H9 (cell line): Measurements from ENCODE around the gene TMC2. TPM values are rescaled to one million over a fixed set of nuclear protein-coding genes. Genes with fewer than 3 reads are reported as not detected.

Experiments
- DNase-seq: peaks from one replicate; pipeline ENCODE4 v3.0.0-alpha.2; 2017
- H2AFZ ChIP-seq: one replicate; pipeline ENCODE4 v1.6.1; 2013; ENCODE audit warnings: mild to moderate bottlenecking, low read length, control low read depth, moderate library complexity
- H2AK5ac ChIP-seq: 2 replicates; pipeline ENCODE4 v1.6.1; 2013; ENCODE audit warnings: low read length, control low read depth, mixed read lengths; ENCODE audit not compliant: insufficient read length
- H2BK120ac ChIP-seq: one replicate; pipeline ENCODE4 v1.6.1; 2013; ENCODE audit warnings: low read depth, mild to moderate bottlenecking, low read length, control low read depth, inconsistent platforms; ENCODE audit not compliant: poor library complexity, severe bottlenecking
- H2BK12ac ChIP-seq: 2 replicates; pipeline ENCODE4 v1.6.1; 2013; ENCODE audit warnings: low read length, control low read depth, mixed read lengths, low read depth; ENCODE audit not compliant: insufficient read length
- H2BK15ac ChIP-seq: 2 replicates; pipeline ENCODE4 v1.6.1; 2013; ENCODE audit warnings: low read depth, low read length, control low read depth
- H2BK20ac ChIP-seq: one replicate; pipeline ENCODE4 v1.6.1; 2013; ENCODE audit warnings: low read depth, mild to moderate bottlenecking, low read length, control low read depth, inconsistent platforms; ENCODE audit not compliant: poor library complexity, severe bottlenecking
- H2BK5ac ChIP-seq: 2 replicates; pipeline ENCODE4 v1.6.1; 2013; ENCODE audit warnings: low read length, control low read depth, mixed read lengths; ENCODE audit not compliant: insufficient read length
- H3K14ac ChIP-seq: 2 replicates; pipeline ENCODE4 v1.6.1; 2013; ENCODE audit warnings: low read length, control low read depth; ENCODE audit not compliant: insufficient read depth
- H3K18ac ChIP-seq: 2 replicates; pipeline ENCODE4 v1.6.1; 2013; ENCODE audit warnings: low read depth, mild to moderate bottlenecking, mixed read lengths, low read length, control low read depth; ENCODE audit not compliant: insufficient read length
- H3K23ac ChIP-seq: 2 replicates; pipeline ENCODE4 v1.6.1; 2013; ENCODE audit warnings: low read length, control low read depth, mixed read lengths, low read depth; ENCODE audit not compliant: insufficient read length
- H3K23me2 ChIP-seq: 2 replicates; pipeline ENCODE4 v1.6.1; 2013; ENCODE audit warnings: low read depth, mild to moderate bottlenecking, mixed read lengths, low read length, control low read depth; ENCODE audit not compliant: insufficient read length, poor library complexity, severe bottlenecking
- H3K27ac ChIP-seq: 2 replicates; pipeline ENCODE4 v1.5.1; 2013; ENCODE audit warnings: low read length, control low read depth, mixed read lengths, low read depth; ENCODE audit not compliant: insufficient read length
- H3K27me3 ChIP-seq: 2 replicates; pipeline ENCODE4 v1.6.1; 2013; ENCODE audit warnings: low read length, control low read depth, inconsistent platforms; ENCODE audit not compliant: insufficient read depth
- H3K4ac ChIP-seq: 2 replicates; pipeline ENCODE4 v1.6.1; 2013; ENCODE audit warnings: low read depth, mild to moderate bottlenecking, control low read depth, inconsistent platforms, low read length, moderate library complexity
- H3K4me1 ChIP-seq: 2 replicates; pipeline ENCODE4 v1.6.1; 2013; ENCODE audit warnings: low read length, control low read depth, inconsistent platforms; ENCODE audit not compliant: insufficient read depth
- H3K4me2 ChIP-seq: 2 replicates; pipeline ENCODE4 v1.6.1; 2013; ENCODE audit warnings: low read length, control low read depth, mixed read lengths; ENCODE audit not compliant: insufficient read length, insufficient read depth
- H3K56ac ChIP-seq: 2 replicates; pipeline ENCODE4 v1.6.1; 2013; ENCODE audit warnings: low read depth, mild to moderate bottlenecking, mixed read lengths, low read length, control low read depth; ENCODE audit not compliant: insufficient read length
- H3K79me1 ChIP-seq: 2 replicates; pipeline ENCODE4 v1.6.1; 2013; ENCODE audit warnings: low read depth, mild to moderate bottlenecking, moderate library complexity, low read length, control low read depth, inconsistent platforms; ENCODE audit not compliant: insufficient read depth, poor library complexity, severe bottlenecking
- H3K79me2 ChIP-seq: 2 replicates; pipeline ENCODE4 v1.6.1; 2013; ENCODE audit warnings: low read length, control low read depth, inconsistent platforms; ENCODE audit not compliant: insufficient read depth
- H3K9ac ChIP-seq: 2 replicates; pipeline ENCODE4 v1.6.1; 2013; ENCODE audit warnings: low read length, control low read depth, mixed read lengths; ENCODE audit not compliant: insufficient read length; ENCODE audit errors: extremely low read depth
- H3K9me3 ChIP-seq: one replicate; pipeline ENCODE4 v1.6.1; 2013; ENCODE audit warnings: low read depth, low read length, inconsistent platforms; ENCODE audit not compliant: control insufficient read depth
- H3T11ph ChIP-seq: one replicate; pipeline ENCODE4 v1.6.1; 2013; ENCODE audit warnings: mild to moderate bottlenecking, low read length, control low read depth, inconsistent platforms
- H4K20me1 ChIP-seq: one replicate; pipeline ENCODE4 v1.6.1; 2013; ENCODE audit not compliant: control insufficient read depth, insufficient read length, insufficient read depth
- H4K5ac ChIP-seq: 2 replicates; pipeline ENCODE4 v1.6.1; 2013; ENCODE audit warnings: low read depth, mild to moderate bottlenecking, mixed read lengths, low read length, control low read depth; ENCODE audit not compliant: insufficient read length
- H4K8ac ChIP-seq: replicated peaks from 2 replicates; pipeline ENCODE4 v1.6.1; 2013; ENCODE audit warnings: low read length, control low read depth, mixed read lengths, low read depth; ENCODE audit not compliant: insufficient read length
- H4K91ac ChIP-seq: 2 replicates; pipeline ENCODE4 v1.6.1; 2013; ENCODE audit warnings: low read depth, mild to moderate bottlenecking, moderate library complexity, mixed read lengths, low read length, control low read depth; ENCODE audit not compliant: insufficient read length
- H3K27ac Mint-ChIP-seq, 3 experiments: 2 replicates in 2 of 3; 3 replicates in 1 of 3; pipeline ENCODE4 v1.8.0; 2020 to 2021; ENCODE audit warnings: mixed read lengths in 3 of 3, mild to moderate bottlenecking in 1 of 3, moderate library complexity in 1 of 3
- H3K27me3 Mint-ChIP-seq: 2 replicates; pipeline ENCODE4 v1.8.0; 2021; ENCODE audit warnings: low read depth, mild to moderate bottlenecking, moderate library complexity, mixed read lengths
- H3K36me3 Mint-ChIP-seq, 3 experiments: 2 replicates in 2 of 3; 3 replicates in 1 of 3; pipeline ENCODE4 v1.8.0; 2020 to 2021; ENCODE audit warnings: low read depth in 3 of 3, mixed read lengths in 3 of 3; ENCODE audit not compliant: insufficient read depth in 1 of 3
- H3K4me1 Mint-ChIP-seq, 2 experiments: 2 replicates each; pipeline ENCODE4 v1.8.0; 2020; ENCODE audit warnings: mixed read lengths in 2 of 2
- H3K4me3 Mint-ChIP-seq, 2 experiments: 2 replicates in 1 of 2; 3 replicates in 1 of 2; pipeline ENCODE4 v1.8.0; 2020 to 2021; ENCODE audit warnings: mild to moderate bottlenecking in 2 of 2, mixed read lengths in 2 of 2, moderate library complexity in 1 of 2
- H3K9me3 Mint-ChIP-seq, 2 experiments: 2 replicates in 1 of 2; 3 replicates in 1 of 2; pipeline ENCODE4 v1.8.0; 2020; ENCODE audit warnings: mild to moderate bottlenecking in 2 of 2, mixed read lengths in 2 of 2, moderate library complexity in 1 of 2
- CTCF ChIP-seq: fragments of 200-600 bp; sonication (generic); conservative IDR thresholded peaks from 3 replicates; pipeline ENCODE4 v1.8.0; 2021; ENCODE audit warnings: antibody characterized with exemption, mild to moderate bottlenecking
- WGBS: extraction: QIAGEN DNeasy Blood & Tissue Kit; methylation state at CpG from one replicate; pipeline ENCODE4 v1.1.7; 2013; ENCODE audit warnings: missing lambda C conversion rate, low lambda C conversion rate, mixed read lengths; ENCODE audit not compliant: insufficient read length; ENCODE audit errors: extremely low coverage; 5-methylcytosine and 5-hydroxymethylcytosine counted together
- total RNA-seq: library from RNA; stranded (reverse); gene quantifications from 2 replicates; pipeline ENCODE4 v1.2.1, GENCODE V29; 2021

TMC2 gene
- total RNA-seq, 1 experiment from 2014 or later: not detected

DNA sequence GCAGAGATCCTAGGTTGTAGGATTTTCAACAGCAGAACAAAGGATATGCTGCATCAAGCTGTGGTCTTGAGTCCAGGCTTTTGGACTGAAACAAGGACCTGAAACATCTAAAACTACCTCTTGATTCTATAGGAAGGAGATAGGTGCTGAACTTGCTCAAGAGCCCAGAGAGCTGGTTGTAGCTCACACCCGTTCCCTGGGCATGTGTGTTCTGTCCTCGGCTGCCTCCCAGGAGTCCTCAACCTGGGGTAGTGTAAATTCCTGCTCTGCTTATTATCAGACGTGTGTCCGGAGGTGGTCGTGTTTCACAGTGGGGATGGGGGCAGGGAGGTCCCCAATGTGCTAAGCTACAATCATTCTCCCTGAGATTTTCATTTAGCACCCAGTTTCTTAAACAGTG lies 120.9 kb downstream of the TMC2 start:
- Histone ChIP-seq H3K27me3 (no peaks in the 10 kb centered on the region), H3K27ac (no peak overlapping the region), H4K5ac (no peak overlapping the region), H2AK5ac (no peak overlapping the region), H3K79me2 (peaks cover 17% of the 10 kb centered on the region), H3K9ac (no peak overlapping the region), H2AFZ (no peak overlapping the region), H3K4me1 (no peaks in the 10 kb centered on the region; the same call in 1 of the 2 replicates), H2BK120ac (no peak overlapping the region), H3K4me2 (no peak overlapping the region), H3K14ac (no peak overlapping the region), H3K56ac (no peak overlapping the region), H3K4ac (no peak overlapping the region), H4K8ac (no peak overlapping the region), H3K9me3 (no peaks in the 10 kb centered on the region), H3K79me1 (peaks cover 11% of the 10 kb centered on the region), H3T11ph (no peak overlapping the region), H2BK12ac (no peak overlapping the region), H2BK5ac (no peak overlapping the region), H3K23me2 (peaks cover 9% of the 10 kb centered on the region), H4K20me1 (no peaks in the 10 kb centered on the region), H4K91ac (no peak overlapping the region), H2BK15ac (no peak overlapping the region), H3K18ac (no peak overlapping the region), H3K23ac (no peak overlapping the region), H2BK20ac (no peak overlapping the region)
- Mint-ChIP-seq H3K27ac (peak overlapping the region in 2 of 3 experiments; percentile 22 to 81; a peak in 2 of 7 replicates), H3K27me3 (peaks cover 3% of the 10 kb centered on the region; the same call in 1 of the 2 replicates), H3K4me1 (peaks cover 15 to 18% of the 10 kb centered on the region in 2 experiments), H3K36me3 (peaks cover 71 to 97% (median 90%) of the 10 kb centered on the region in 3 experiments), H3K9me3 (no peaks in the 10 kb centered on the region), H3K4me3 (peak overlapping the region in 1 of 2 experiments; percentile 8; a peak in 1 of 5 replicates)
- no peak for TF ChIP-seq CTCF
- DNase-seq: no peak
- no CpG with 5 or more reads among the region's 5 CpGs for WGBS
